Prostate gland (tissue), 2 donors: ENCODE measurements around the gene ARHGAP25.

ENCODE experiments used
- CTCF ChIP-seq, 4 experiments: fragments of 200-600 bp in 2 of 4; fragments of 450-650 bp in 2 of 4; sonication (generic) in 2 of 4; IDR thresholded peaks; 1 replicate in 3 of 4; 2 replicates in 1 of 4; pipeline ENCODE4 v1.5.1; 2016 to 2019; ENCODE audit warnings: antibody characterized with exemption in 4 of 4, mild to moderate bottlenecking in 2 of 4, moderate library complexity in 2 of 4
- POLR2A ChIP-seq: fragments of 450-650 bp; IDR thresholded peaks from one replicate; pipeline ENCODE4 v1.6.1; 2016; ENCODE audit warnings: antibody characterized with exemption, mild to moderate bottlenecking

DNA sequence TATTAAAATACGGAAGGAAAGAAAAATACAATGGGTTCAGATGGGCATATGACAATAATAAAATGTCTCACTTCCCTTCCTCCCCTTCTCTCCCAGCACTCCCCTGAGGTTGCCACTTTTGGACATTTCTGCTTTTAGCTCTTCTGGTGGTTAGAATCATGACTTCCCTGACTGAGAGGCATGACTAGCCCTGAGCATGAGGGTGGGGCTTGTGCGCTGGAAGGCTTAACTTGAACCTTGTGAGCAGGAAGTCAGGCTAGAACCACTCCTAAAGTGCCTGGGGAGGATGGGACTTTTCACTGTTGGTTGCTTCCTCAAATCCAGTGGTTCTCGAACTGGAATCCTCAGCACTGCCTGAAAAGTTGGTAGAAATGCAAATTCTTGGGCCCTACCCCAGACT is 19.7 kb upstream of the ARHGAP25 start:
- TF ChIP-seq CTCF (IDR thresholded peaks at IDR 0.05) = no peak
- no peak for TF ChIP-seq POLR2A
